Astrocyte (in vitro differentiated cells and primary cell): ENCODE data around the gene STK26.

ENCODE experiments used
- CTCF ChIP-seq: IDR thresholded peaks from 2 replicates; pipeline ENCODE4 v1.5.1; 2011; ENCODE audit warnings: low read depth, mild to moderate bottlenecking, inconsistent platforms, low read length, moderate library complexity; ENCODE audit not compliant: insufficient read depth
- EZH2 ChIP-seq: IDR thresholded peaks from 2 replicates; pipeline ENCODE4 v1.6.1; 2012; ENCODE audit warnings: mild to moderate bottlenecking, low read length, inconsistent platforms; ENCODE audit not compliant: insufficient read depth

- TF ChIP-seq EZH2 (no peak), CTCF (no peak)
These were observed 14.4 kb downstream of the STK26 start for GRCh38 chrX:132037479-132037993.
